K562 (cell line): Measurements from ENCODE around the gene PPT2. TPM values are rescaled to one million over a fixed set of nuclear protein-coding genes. Genes with fewer than 3 reads are reported as not detected.

Source experiments
- ATAC-seq: fragments of 200-7000 bp; cut with Tn5 transposase; 3 replicates; pipeline ENCODE4 v1.9.1; 2020; ENCODE audit warnings: moderate library complexity
- BruUV-seq: library from RNA; stranded (reverse); fragments of 400-500 nt; replicated peaks from 2 replicates; lab custom pipeline; 2021; lab: Mats Ljungman, UMichigan
- CTCF ChIA-PET: fragments of 300-600 bp; formaldehyde crosslinking; extraction: SDS; loops from one replicate; lab custom pipeline; 2021; ENCODE audit warnings: low intra/inter-chr PET ratio; lab: Yijun Ruan, JAX
- POLR2A ChIA-PET: fragments of 300-600, 350-650 bp; sonication (Branson Sonifier 250); formaldehyde crosslinking; extraction: SDS; loops from one replicate; lab custom pipeline; 2021; ENCODE audit warnings: antibody characterized with exemption, inconsistent platforms; lab: Yijun Ruan, JAX
- DNase-seq, 4 experiments: peaks; one replicate each; pipeline versions ENCODE4 v3.0.0 to v3.0.0-alpha.2; 2011 to 2018; ENCODE audit warnings: low spot score in 3 of 4, mixed read lengths in 3 of 4; ENCODE audit errors: extremely low read depth in 1 of 4
- FAIRE-seq: peaks from 2 replicates; lab custom pipeline; 2011; peaks lifted over from hg19 to GRCh38; lab: Jason Lieb, UNC
- H2AFZ ChIP-seq: 2 replicates; pipeline ENCODE4 v1.6.0; 2011; ENCODE audit warnings: low read depth, low read length, control low read depth, inconsistent platforms
- H3K27ac ChIP-seq: fragments of 200-600 bp; 3 replicates; pipeline ENCODE4 v1.8.0; 2011; ENCODE audit warnings: low read depth, mild to moderate bottlenecking, control low read depth, inconsistent platforms, low read length, moderate library complexity, mixed read lengths; ENCODE audit errors: extremely low read depth
- H3K27me3 ChIP-seq, 2 experiments: fragments of 300-600 bp in 1 of 2; 2 replicates in 1 of 2; 3 replicates in 1 of 2; pipeline versions ENCODE4 v1.6.0 to v1.8.0; 2011; ENCODE audit warnings: inconsistent platforms in 2 of 2, low read length in 2 of 2, mild to moderate bottlenecking in 1 of 2, mixed read lengths in 1 of 2, moderate library complexity in 1 of 2; ENCODE audit not compliant: control insufficient read depth in 2 of 2, insufficient read depth in 2 of 2
- H3K36me3 ChIP-seq: fragments of 300-600 bp; 3 replicates; pipeline ENCODE4 v1.8.0; 2011; ENCODE audit warnings: mild to moderate bottlenecking, low read length, inconsistent platforms; ENCODE audit not compliant: control insufficient read depth, insufficient read depth
- H3K4me1 ChIP-seq, 2 experiments: fragments of 200-600 bp in 1 of 2; replicated peaks in 1 of 2; 2 replicates in 1 of 2; 3 replicates in 1 of 2; pipeline versions ENCODE4 v1.5.1 to v1.8.0; 2011; ENCODE audit warnings: inconsistent platforms in 2 of 2, low read length in 2 of 2, mild to moderate bottlenecking in 1 of 2, mixed read lengths in 1 of 2, moderate library complexity in 1 of 2; ENCODE audit not compliant: control insufficient read depth in 2 of 2, insufficient read depth in 2 of 2
- H3K4me2 ChIP-seq: 2 replicates; pipeline ENCODE4 v1.6.1; 2011; ENCODE audit warnings: low read length, control low read depth, inconsistent platforms, mixed read lengths; ENCODE audit not compliant: insufficient read depth
- H3K4me3 ChIP-seq: fragments of 200-600 bp; sonication (generic), shearing (Covaris generic); 2 replicates; pipeline ENCODE4 v1.5.1; 2016; ENCODE audit warnings: control low read depth, inconsistent platforms
- H3K79me2 ChIP-seq: fragments of 200-600 bp; 3 replicates; pipeline ENCODE4 v1.8.0; 2011; ENCODE audit warnings: low read length, inconsistent platforms; ENCODE audit not compliant: control insufficient read depth, insufficient read depth
- H3K9ac ChIP-seq, 2 experiments: 2 replicates each; pipeline versions ENCODE4 v1.6.0 to v1.6.1; 2011; ENCODE audit warnings: low read depth in 2 of 2, low read length in 2 of 2, control low read depth in 1 of 2, inconsistent platforms in 1 of 2, mild to moderate bottlenecking in 1 of 2, mixed read lengths in 1 of 2; ENCODE audit not compliant: insufficient read depth in 1 of 2
- H3K9me1 ChIP-seq: one replicate; pipeline ENCODE4 v1.6.0; 2011; ENCODE audit warnings: inconsistent platforms, mild to moderate bottlenecking, low read length, moderate library complexity; ENCODE audit not compliant: control insufficient read depth, insufficient read depth
- H3K9me3 ChIP-seq: replicated peaks from 2 replicates; pipeline ENCODE4 v1.5.1; 2011; ENCODE audit warnings: low read depth, low read length, inconsistent platforms; ENCODE audit not compliant: control insufficient read depth, insufficient read depth
- H4K20me1 ChIP-seq: replicated peaks from 2 replicates; pipeline ENCODE4 v1.6.1; 2011; ENCODE audit warnings: low read length, inconsistent platforms, mixed read lengths; ENCODE audit not compliant: control insufficient read depth, insufficient read depth
- ARID1B ChIP-seq: fragments of 450-650 bp; IDR thresholded peaks from 2 replicates; pipeline ENCODE4 v1.6.1; 2016; ENCODE audit warnings: antibody characterized with exemption, mild to moderate bottlenecking, inconsistent platforms
- ATF7 ChIP-seq: fragments of 450-650 bp; IDR thresholded peaks from 2 replicates; pipeline ENCODE4 v1.7.1; 2014; ENCODE audit warnings: mild to moderate bottlenecking, moderate library complexity
- EHMT2 ChIP-seq: fragments of 450-650 bp; IDR thresholded peaks from 2 replicates; pipeline ENCODE4 v1.6.1; 2018; ENCODE audit warnings: antibody characterized with exemption
- FOXJ3 ChIP-seq: sonication (generic); formaldehyde crosslinking; IDR thresholded peaks from 2 replicates; pipeline ENCODE4 v1.4.0; 2020; ENCODE audit warnings: mild to moderate bottlenecking, missing genetic modification reagents
- MCM2 ChIP-seq: fragments of 450-650 bp; IDR thresholded peaks from 2 replicates; pipeline ENCODE4 v1.6.1; 2017; ENCODE audit warnings: low read depth, mild to moderate bottlenecking
- MTA2 ChIP-seq: fragments of 450-650 bp; IDR thresholded peaks from 2 replicates; pipeline ENCODE4 v1.6.1; 2016; ENCODE audit warnings: low read depth
- PRDM10 ChIP-seq: fragments of 450-650 bp; IDR thresholded peaks from 2 replicates; pipeline ENCODE4 v1.6.1; 2018; ENCODE audit not compliant: partially characterized antibody
- PTTG1 ChIP-seq: fragments of 450-650 bp; IDR thresholded peaks from 2 replicates; pipeline ENCODE4 v1.6.1; 2016; ENCODE audit warnings: low read depth, mild to moderate bottlenecking, missing genetic modification characterization, missing compliant biosample characterization
- UBTF ChIP-seq, 2 experiments: IDR thresholded peaks; 2 replicates each; pipeline ENCODE4 v1.6.1; 2012; ENCODE audit warnings: improper control_type of control experiment in 2 of 2, low read depth in 2 of 2, low read length in 2 of 2, borderline replicate concordance in 1 of 2
- XRCC5 ChIP-seq: fragments of 200-400 bp; formaldehyde crosslinking; IDR thresholded peaks from 2 replicates; pipeline ENCODE4 v1.6.1; 2017; ENCODE audit warnings: low read depth, mild to moderate bottlenecking, low read length
- ZFP1 ChIP-seq: fragments of 450-650 bp; formaldehyde crosslinking; IDR thresholded peaks from 2 replicates; pipeline ENCODE4 v1.4.0; 2020; ENCODE audit warnings: mild to moderate bottlenecking, mixed read lengths
- ZNF3 ChIP-seq: fragments of 250-450 bp; sonication (Bioruptor Pico); IDR thresholded peaks from 2 replicates; pipeline ENCODE4 v1.5.0; 2021; ENCODE audit warnings: mild to moderate bottlenecking, moderate library complexity
- ZNF347 ChIP-seq: fragments of 450-650 bp; formaldehyde crosslinking; IDR thresholded peaks from 2 replicates; pipeline ENCODE4 v1.4.0; 2020; ENCODE audit warnings: low read depth, mild to moderate bottlenecking, moderate library complexity
- ZZZ3 ChIP-seq: fragments of 450-650 bp; IDR thresholded peaks from 2 replicates; pipeline ENCODE4 v1.6.1; 2016; ENCODE audit warnings: antibody characterized with exemption, mild to moderate bottlenecking, moderate library complexity
- WGBS: fragments of 100-300 bp; shearing (Covaris generic); methylation state at CpG from one replicate; pipeline ENCODE4 v1.1.6; 2016; ENCODE audit warnings: low coverage, mixed read lengths; ENCODE audit not compliant: insufficient coverage; ENCODE audit errors: missing lambda C conversion rate; 5-methylcytosine and 5-hydroxymethylcytosine counted together
- in situ Hi-C: fragments of 300-500 bp; cut with MboI; formaldehyde crosslinking; loops from 4 replicates; pipeline ENCODE4 v1.15.0; 2018; ENCODE audit warnings: inconsistent platforms, mixed read lengths
- intact Hi-C: fragments of 100-400 bp; cut with micrococcal nuclease; formaldehyde crosslinking; loops from 2 replicates; pipeline ENCODE4 v1.14.2; 2022
- polyA plus RNA-seq, 8 experiments: library from polyadenylated mRNA; depleted of rRNA in 4 of 8; stranded (reverse) in 5 of 8; unstranded in 3 of 8; fragments of >200 nt; fragmentation: Nextera tagmentation in 2 of 8; fragmentation: Illumina TruSeq in 1 of 8; extraction: Ambion mirVana in 2 of 8; extraction: Trizol in 1 of 8; gene quantifications; 2 replicates each; pipeline versions ENCODE4 v1.2.1 to v1.2.3, GENCODE V29; 2011 to 2014; ENCODE audit warnings: inconsistent platforms in 1 of 8, missing spikeins in 1 of 8
- total RNA-seq, 7 experiments: library from RNA; depleted of rRNA in 6 of 7; stranded (reverse); fragments of >200 nt in 6 of 7; fragmentation: Illumina TruSeq in 2 of 7; extraction: Trizol in 2 of 7; gene quantifications; 2 replicates each; pipeline versions ENCODE4 v1.2.1 to v1.2.3, GENCODE V29; 2011 to 2021; ENCODE audit warnings: low replicate concordance in 1 of 7

The PPT2 gene
- total and polyA plus RNA-seq, 9 of the 15 experiments (the other 6 are each of a cell fraction or from before 2014, with no cell fraction given) = 27.4 to 98.8 (median 69.9) TPM

- FAIRE-seq (no peak), DNase-seq (no peak), ATAC-seq (no peak)
- peak overlapping the region in 1 of 2 experiments; percentile 43; a peak in 2 of 4 replicates for H3K9ac ChIP-seq
- WGBS = 19% methylated on average over 9 of the region's 9 CpGs
- no peaks in the 10 kb centered on the region for H4K20me1 ChIP-seq
- H3K4me1 ChIP-seq = peaks cover 7 to 24% of the 10 kb centered on the region in 2 experiments
- H3K4me2 ChIP-seq = no peak overlapping the region
- no peak overlapping the region for H3K4me3 ChIP-seq
- H3K9me3 ChIP-seq = no peaks in the 10 kb centered on the region
- in situ Hi-C loops = no loop called here
- H3K27me3 ChIP-seq = peaks cover 10 to 12% of the 10 kb centered on the region in 2 experiments; a peak in 4 of 5 replicates
- H3K79me2 ChIP-seq = no peaks in the 10 kb centered on the region
- no peaks in the 10 kb centered on the region for H3K9me1 ChIP-seq
- no peak overlapping the region; the same call in 1 of the 2 replicates for H2AFZ ChIP-seq
- no peaks in the 10 kb centered on the region for H3K36me3 ChIP-seq
- BruUV-seq = no TSS peak
- no peak overlapping the region for H3K27ac ChIP-seq
- CTCF ChIA-PET = interaction anchor here (0.6 kb wide), 1 partner anchor 34 kb away, joined by 3 read pairs; no protein-coding TSS in a partner anchor
- POLR2A ChIA-PET = interaction anchor here (1.8 kb wide), 1 partner anchor 12 kb away, joined by 10 read pairs; the partner anchor contains the start of gene PBX2
- intact Hi-C loops = no loop called here
- TF ChIP-seq ATF7 = no peak
- no peak for TF ChIP-seq FOXJ3
- no peak for TF ChIP-seq EHMT2
- TF ChIP-seq ZFP1 (CRISPR knock-in tag) = no peak
- no peak for TF ChIP-seq MTA2
- no peak for TF ChIP-seq ZNF347 (CRISPR knock-in tag)
- TF ChIP-seq ZNF3 (CRISPR knock-in tag) = no peak
- no peak for TF ChIP-seq PRDM10
- no peak for TF ChIP-seq XRCC5
- no peak for TF ChIP-seq ZZZ3
- TF ChIP-seq ARID1B = no peak
- TF ChIP-seq MCM2 = no peak
- TF ChIP-seq UBTF (IDR thresholded peaks at IDR 0.05; ENCODE audit: borderline replicate concordance in 1 of 2, low read depth in 2 of 2, low read length in 2 of 2) = no peak
- no peak for TF ChIP-seq PTTG1 (tag)
Observed at GRCh38 chr6:32202186-32202585, 48.2 kb downstream of the PPT2 start.
